Stimulated activated CD4-positive, alpha-beta T cell treated with anti-CD3 and anti-CD28 coated beads, Interleukin-1b, Interleukin-23, amount 100 ng/mL, for 48 hours (primary cell): Measurements from ENCODE around the gene CCDC198.

Experiments
- DNase-seq: peaks from one replicate; pipeline ENCODE4 v3.0.0-alpha.2; 2020

Gene CCDC198

DNA sequence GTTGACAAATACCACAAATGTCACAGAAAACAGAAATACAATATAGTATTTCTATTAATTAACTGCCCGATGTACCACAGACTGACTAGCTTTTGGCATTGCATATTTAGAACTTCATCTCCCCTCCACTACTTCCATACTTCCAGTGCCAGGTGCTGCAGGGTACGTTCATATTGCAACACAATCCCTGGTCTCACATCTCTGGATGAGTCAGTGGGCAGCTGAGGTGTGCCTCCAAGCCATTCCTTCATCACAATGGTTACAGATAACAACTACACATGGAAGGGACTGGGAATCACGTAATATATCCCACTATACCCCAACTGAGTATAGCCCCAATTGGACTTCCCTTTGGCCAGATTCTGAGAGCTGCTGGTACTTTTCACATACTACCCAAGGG lies 31.1 kb downstream of the CCDC198 start:
- no peak for DNase-seq

DNA sequence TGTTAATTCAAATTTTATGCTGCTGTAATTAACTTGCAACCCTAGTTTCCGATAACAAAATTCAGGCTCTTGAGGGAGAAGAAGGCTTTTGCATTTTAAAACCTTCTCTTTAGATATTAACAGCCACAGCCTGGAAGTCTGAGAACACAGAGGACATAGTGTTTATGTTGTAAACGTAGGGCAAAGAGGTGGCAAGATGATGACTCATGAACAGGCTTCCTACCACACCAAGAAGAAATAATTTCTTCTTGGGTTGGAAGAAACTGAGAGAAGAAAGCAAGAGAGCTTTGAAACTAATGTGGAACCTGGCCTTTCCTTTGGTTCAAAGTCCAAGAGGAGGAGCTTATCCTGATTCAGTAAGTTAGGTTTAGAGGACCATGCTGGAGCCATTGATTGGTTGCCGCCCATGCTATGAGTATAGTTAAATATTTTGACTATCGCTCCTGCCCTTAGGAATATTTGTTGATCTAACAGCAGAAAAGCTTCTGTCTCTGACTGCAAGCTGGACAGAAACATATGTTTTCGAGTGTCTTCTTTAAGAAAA lies 31.8 kb downstream of the CCDC198 start:
- no peak for DNase-seq

DNA sequence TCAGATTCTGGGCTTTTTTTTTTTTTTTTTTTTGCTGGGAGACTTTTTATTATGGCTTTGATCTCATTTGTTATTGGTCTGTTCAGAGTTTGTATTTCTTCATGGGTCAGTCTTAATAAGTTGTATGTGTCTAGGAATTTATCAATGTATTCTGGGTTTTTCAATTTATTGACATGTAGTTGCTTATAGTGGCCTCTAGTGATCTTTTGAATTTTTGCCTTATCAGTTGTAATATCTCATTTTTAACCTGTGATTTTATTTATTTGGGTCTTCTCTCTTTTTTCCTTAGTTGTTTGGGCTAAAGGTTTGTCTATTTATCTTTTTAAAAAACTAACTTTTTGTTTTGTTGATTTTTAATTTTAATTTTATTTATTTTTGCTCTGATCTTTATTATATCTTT lies 57.7 kb downstream of the CCDC198 start:
- DNase-seq: no peak

DNA sequence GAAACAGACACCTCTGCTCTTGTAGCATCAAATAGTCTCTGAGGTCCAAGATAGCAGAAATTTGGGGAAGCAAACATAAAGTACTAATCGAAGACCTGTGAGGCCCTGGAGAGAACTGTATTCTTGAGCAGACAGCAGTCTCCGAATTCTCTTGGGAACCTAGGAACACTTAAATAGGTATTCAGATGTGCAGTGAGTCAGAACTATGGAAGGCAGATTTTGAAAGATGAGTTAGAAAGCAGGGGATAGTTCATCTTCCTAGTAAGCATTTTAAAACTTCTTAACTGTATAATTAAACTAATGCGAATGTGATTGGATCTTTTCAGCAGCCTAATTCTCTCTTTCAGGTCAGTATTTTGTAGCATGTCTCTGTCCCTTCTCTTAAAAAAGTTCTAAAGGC lies 72.7 kb downstream of the CCDC198 start:
- no peak for DNase-seq

DNA sequence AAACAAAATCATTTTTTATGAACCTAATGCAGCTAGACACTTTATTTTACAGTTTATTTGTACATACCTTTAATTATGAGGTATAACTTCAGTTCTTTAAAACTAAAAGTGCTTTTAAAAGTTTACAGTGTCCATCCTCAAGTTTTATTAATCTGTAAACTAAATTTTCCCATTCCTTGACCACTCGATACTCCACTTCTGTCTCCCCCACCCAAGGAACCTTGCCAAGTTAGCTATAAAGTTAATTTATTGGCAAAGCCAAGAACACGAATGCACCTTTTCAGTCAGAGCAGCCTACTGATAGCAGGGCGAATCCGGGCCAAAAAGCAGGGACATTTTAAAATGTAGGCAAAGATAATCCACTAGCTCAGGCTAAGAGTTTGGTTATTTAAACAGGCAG lies 73.6 kb downstream of the CCDC198 start:
- no peak for DNase-seq
